Activated naive CD4-positive, alpha-beta T cell treated with anti-CD3 and anti-CD28 coated beads, Interleukin-2, amount 50 U/mL, for 16 hours (primary cell): ENCODE results near the gene TET3.
"Not testable (repeated sequence)": the region's sequence is repeated elsewhere in the genome, so short reads cannot be mapped to it uniquely, and the experiment has no call there.

ENCODE experiments used
- DNase-seq: peaks from one replicate; pipeline ENCODE4 v3.0.0-alpha.2; 2020

Gene TET3

GRCh38 chr2:73984203-73984921 is at the start of gene TET3:
TSS of gene TET3 (plus strand) at chr2:73984910. CDS start at chr2:73986404, 1,494 bp downstream.
- DNase-seq, result peak; percentile 79

- no peak for DNase-seq
Measured at GRCh38 chr2:73935641-73936040, 49.1 kb upstream of the TET3 start.

- DNase-seq, result no peak
Measured at GRCh38 chr2:73937103-73937885, 47.4 kb upstream of the TET3 start.

- no peak for DNase-seq
Measured at GRCh38 chr2:73937899-73938298, 46.8 kb upstream of the TET3 start.

GRCh38 chr2:73938718-73939352 is 45.9 kb upstream of the TET3 start:
- DNase-seq, result no peak

- DNase-seq, result peak; percentile 25
Measured at GRCh38 chr2:73939419-73939818, 45.3 kb upstream of the TET3 start.

GRCh38 chr2:73940066-73940465 is 44.6 kb upstream of the TET3 start:
- not testable (repeated sequence) for DNase-seq

GRCh38 chr2:73942664-73943063 is 42.0 kb upstream of the TET3 start:
- DNase-seq, result no peak

GRCh38 chr2:73944714-73945113 is 40.0 kb upstream of the TET3 start:
- no peak for DNase-seq

- no peak for DNase-seq
Measured at GRCh38 chr2:73946215-73946614, 38.5 kb upstream of the TET3 start.

GRCh38 chr2:73946666-73947065 is 38.0 kb upstream of the TET3 start:
- DNase-seq, result no peak

GRCh38 chr2:73947412-73948018 is 37.2 kb upstream of the TET3 start:
- DNase-seq, result no peak

- DNase-seq, result no peak
Measured at GRCh38 chr2:73949802-73950201, 34.9 kb upstream of the TET3 start.

GRCh38 chr2:73952499-73953446 is 31.9 kb upstream of the TET3 start:
- DNase-seq, result no peak

GRCh38 chr2:73956218-73956865 is 28.4 kb upstream of the TET3 start:
- no peak for DNase-seq

GRCh38 chr2:73961274-73961673 is 23.4 kb upstream of the TET3 start:
- DNase-seq, result no peak

- DNase-seq, result no peak
Measured at GRCh38 chr2:73961823-73962615, 22.7 kb upstream of the TET3 start.

- no peak for DNase-seq
Measured at GRCh38 chr2:73962798-73963197, 21.9 kb upstream of the TET3 start.

GRCh38 chr2:73963385-73964120 is 21.2 kb upstream of the TET3 start:
- peak; percentile 42 for DNase-seq

- DNase-seq, result no peak
Measured at GRCh38 chr2:73964223-73964622, 20.5 kb upstream of the TET3 start.
